Thyroid gland (tissue), 4 donors: ENCODE measurements around the gene PEX11G.

Experiments
- POLR2A ChIP-seq, 2 donors: fragments of 450-650 bp; IDR thresholded peaks; one replicate each; pipeline ENCODE4 v1.6.1; 2017; ENCODE audit warnings: antibody characterized with exemption in 2 of 2, mild to moderate bottlenecking in 2 of 2, moderate library complexity in 1 of 2
- TF ChIP-seq, protein P1 (sequence below), 6 experiments: fragments of 200-600 bp in 3 of 6; fragments of 450-650 bp in 3 of 6; sonication (generic) in 3 of 6; IDR thresholded peaks; one replicate each; pipeline ENCODE4 v1.5.1; 2016 to 2019; ENCODE audit warnings: antibody characterized with exemption in 6 of 6, mild to moderate bottlenecking in 2 of 6, inconsistent platforms in 1 of 6, moderate library complexity in 1 of 6

DNA sequence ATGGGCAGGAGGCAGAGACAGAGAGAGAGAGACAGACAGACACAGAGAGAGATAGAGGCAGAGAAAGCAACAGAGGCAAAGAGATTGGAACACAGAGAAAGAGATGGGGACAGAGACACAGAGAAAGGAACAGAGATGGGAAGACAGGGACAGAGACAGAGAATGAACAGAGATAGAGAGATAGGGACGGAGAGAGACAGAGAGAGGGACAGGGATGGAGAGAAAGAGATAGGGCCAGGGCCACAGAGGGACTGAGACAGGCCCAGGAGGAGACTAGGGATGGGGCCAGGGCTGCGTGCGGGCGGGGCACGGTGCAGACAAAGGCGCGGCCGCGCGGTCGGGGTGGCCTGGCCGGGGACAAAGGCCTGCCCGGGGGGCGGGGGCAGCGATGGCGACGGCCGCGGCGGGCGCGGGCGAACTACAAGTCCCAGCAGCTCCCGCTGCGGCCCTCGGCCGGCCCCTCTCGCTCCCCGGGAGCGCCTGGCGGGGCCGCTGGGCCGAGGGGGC lies 26.9 kb upstream of the PEX11G start, which contains the start of gene ZNF358:
- TF ChIP-seq, protein P1, sequence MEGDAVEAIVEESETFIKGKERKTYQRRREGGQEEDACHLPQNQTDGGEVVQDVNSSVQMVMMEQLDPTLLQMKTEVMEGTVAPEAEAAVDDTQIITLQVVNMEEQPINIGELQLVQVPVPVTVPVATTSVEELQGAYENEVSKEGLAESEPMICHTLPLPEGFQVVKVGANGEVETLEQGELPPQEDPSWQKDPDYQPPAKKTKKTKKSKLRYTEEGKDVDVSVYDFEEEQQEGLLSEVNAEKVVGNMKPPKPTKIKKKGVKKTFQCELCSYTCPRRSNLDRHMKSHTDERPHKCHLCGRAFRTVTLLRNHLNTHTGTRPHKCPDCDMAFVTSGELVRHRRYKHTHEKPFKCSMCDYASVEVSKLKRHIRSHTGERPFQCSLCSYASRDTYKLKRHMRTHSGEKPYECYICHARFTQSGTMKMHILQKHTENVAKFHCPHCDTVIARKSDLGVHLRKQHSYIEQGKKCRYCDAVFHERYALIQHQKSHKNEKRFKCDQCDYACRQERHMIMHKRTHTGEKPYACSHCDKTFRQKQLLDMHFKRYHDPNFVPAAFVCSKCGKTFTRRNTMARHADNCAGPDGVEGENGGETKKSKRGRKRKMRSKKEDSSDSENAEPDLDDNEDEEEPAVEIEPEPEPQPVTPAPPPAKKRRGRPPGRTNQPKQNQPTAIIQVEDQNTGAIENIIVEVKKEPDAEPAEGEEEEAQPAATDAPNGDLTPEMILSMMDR (IDR thresholded peaks at IDR 0.05): no peak
- TF ChIP-seq POLR2A (IDR thresholded peaks at IDR 0.05): peak in 1 of 2 donors; percentile 23
